IMR-90 (cell line): ENCODE measurements around the gene PJA1.

Experiments used
- CTCF ChIP-seq: conservative IDR thresholded peaks from 2 replicates; pipeline ENCODE4 v1.5.1; 2012; ENCODE audit warnings: mild to moderate bottlenecking, low read depth, low read length, improper control_type of control experiment
- FOS ChIP-seq: fragments of 150-350 bp; IDR thresholded peaks from 2 replicates; pipeline ENCODE4 v1.6.1; 2016; ENCODE audit warnings: low read depth, low read length

GRCh38 chrX:69176053-69176452 is 10.8 kb upstream of the PJA1 start:
- no peak for TF ChIP-seq FOS
- no peak for TF ChIP-seq CTCF
